WTC11 (cell line): ENCODE measurements around the gene NOTCH2. TPM values are rescaled to one million over a fixed set of nuclear protein-coding genes. Genes with fewer than 3 reads are reported as not detected.

Experiments used
- ATAC-seq: fragments of 200-7000 bp; cut with Tn5 transposase; 2 replicates; pipeline ENCODE4 v1.10.0; 2021; ENCODE audit warnings: mild to moderate bottlenecking, moderate library complexity
- CTCF ChIA-PET: fragments of 300-600 bp; sonication (Branson Sonifier 250); formaldehyde crosslinking; loops from one replicate; lab custom pipeline; 2021; ENCODE audit warnings: antibody characterized with exemption; lab: Charles Lee
- POLR2A ChIA-PET: fragments of 350-600 bp; sonication (Branson Sonifier 250); formaldehyde crosslinking; loops from one replicate; lab custom pipeline; 2021; ENCODE audit warnings: antibody characterized with exemption; lab: Charles Lee
- DNase-seq: peaks from one replicate; pipeline ENCODE4 v3.0.0; 2021; ENCODE audit warnings: low spot score
- H3K27ac Mint-ChIP-seq: 2 replicates; pipeline ENCODE4 v1.8.0; 2021; ENCODE audit warnings: mixed read lengths
- H3K27me3 Mint-ChIP-seq: 2 replicates; pipeline ENCODE4 v1.8.0; 2021; ENCODE audit warnings: low read depth, mild to moderate bottlenecking, moderate library complexity, mixed read lengths
- H3K36me3 Mint-ChIP-seq: 2 replicates; pipeline ENCODE4 v1.8.0; 2021; ENCODE audit warnings: mixed read lengths
- H3K4me1 Mint-ChIP-seq: 2 replicates; pipeline ENCODE4 v1.8.0; 2022; ENCODE audit warnings: mixed read lengths
- H3K4me3 Mint-ChIP-seq: 2 replicates; pipeline ENCODE4 v1.8.0; 2021; ENCODE audit warnings: mild to moderate bottlenecking, moderate library complexity, mixed read lengths
- H3K9me3 Mint-ChIP-seq: 2 replicates; pipeline ENCODE4 v1.8.0; 2021; ENCODE audit warnings: mixed read lengths
- AR ChIP-seq: fragments of 250-450 bp; sonication (Bioruptor Pico); IDR thresholded peaks from 2 replicates; pipeline ENCODE4 v1.9.0; 2021; ENCODE audit warnings: mild to moderate bottlenecking
- ATF6 ChIP-seq: sonication (generic); formaldehyde crosslinking; IDR thresholded peaks from 2 replicates; pipeline ENCODE4 v1.8.1; 2023; ENCODE audit warnings: mild to moderate bottlenecking, missing genetic modification reagents
- ELF4 ChIP-seq: sonication (generic); formaldehyde crosslinking; IDR thresholded peaks from 2 replicates; pipeline ENCODE4 v1.8.1; 2022; ENCODE audit warnings: low read depth, mild to moderate bottlenecking, moderate library complexity, missing genetic modification reagents
- ERG ChIP-seq: fragments of 250-450 bp; sonication (Bioruptor Pico); IDR thresholded peaks from 2 replicates; pipeline ENCODE4 v1.8.0; 2021; ENCODE audit warnings: mild to moderate bottlenecking
- FOXP1 ChIP-seq: sonication (generic); formaldehyde crosslinking; IDR thresholded peaks from 2 replicates; pipeline ENCODE4 v1.8.0; 2022; ENCODE audit warnings: missing genetic modification reagents, mild to moderate bottlenecking, moderate library complexity, borderline replicate concordance
- GRHL2 ChIP-seq: fragments of 250-450 bp; sonication (Bioruptor Pico); IDR thresholded peaks from 2 replicates; pipeline ENCODE4 v1.8.0; 2022; ENCODE audit warnings: mild to moderate bottlenecking, moderate library complexity; ENCODE audit not compliant: insufficient replicate concordance, severe bottlenecking
- HMGXB4 ChIP-seq: sonication (generic); formaldehyde crosslinking; IDR thresholded peaks from 2 replicates; pipeline ENCODE4 v1.8.1; 2023; ENCODE audit warnings: mild to moderate bottlenecking, moderate library complexity, missing genetic modification reagents
- MAX ChIP-seq: sonication (generic); formaldehyde crosslinking; IDR thresholded peaks from 2 replicates; pipeline ENCODE4 v1.8.0; 2022; ENCODE audit warnings: mild to moderate bottlenecking, missing genetic modification reagents
- MYBL2 ChIP-seq: sonication (generic); formaldehyde crosslinking; IDR thresholded peaks from 2 replicates; pipeline ENCODE4 v1.8.1; 2023; ENCODE audit warnings: mild to moderate bottlenecking, moderate library complexity, missing genetic modification reagents
- NFATC4 ChIP-seq: fragments of 250-450 bp; sonication (Bioruptor Pico); IDR thresholded peaks from 2 replicates; pipeline ENCODE4 v1.9.0; 2021; ENCODE audit warnings: mild to moderate bottlenecking
- PREB ChIP-seq: sonication (generic); formaldehyde crosslinking; IDR thresholded peaks from 2 replicates; pipeline ENCODE4 v1.8.1; 2022; ENCODE audit warnings: mild to moderate bottlenecking, missing genetic modification reagents, moderate library complexity, borderline replicate concordance
- RELA ChIP-seq: sonication (generic); formaldehyde crosslinking; IDR thresholded peaks from 2 replicates; pipeline ENCODE4 v1.8.1; 2022; ENCODE audit warnings: missing genetic modification reagents, mild to moderate bottlenecking, borderline replicate concordance
- STAT6 ChIP-seq: sonication (generic); formaldehyde crosslinking; conservative IDR thresholded peaks from 2 replicates; pipeline ENCODE4 v1.8.1; 2023; ENCODE audit warnings: mild to moderate bottlenecking, low read depth, missing genetic modification reagents, moderate library complexity
- TCF7 ChIP-seq: sonication (generic); formaldehyde crosslinking; IDR thresholded peaks from 2 replicates; pipeline ENCODE4 v1.8.0; 2022; ENCODE audit warnings: mild to moderate bottlenecking, low read depth, missing genetic modification reagents, moderate library complexity
- TP53 ChIP-seq: sonication (generic); formaldehyde crosslinking; IDR thresholded peaks from 2 replicates; pipeline ENCODE4 v1.8.1; 2023; ENCODE audit warnings: mild to moderate bottlenecking, missing genetic modification reagents
- USF1 ChIP-seq: sonication (generic); formaldehyde crosslinking; IDR thresholded peaks from 2 replicates; pipeline ENCODE4 v1.8.0; 2022; ENCODE audit warnings: mild to moderate bottlenecking, missing genetic modification reagents
- ZNF138 ChIP-seq: sonication (generic); formaldehyde crosslinking; conservative IDR thresholded peaks from 2 replicates; pipeline ENCODE4 v1.8.1; 2022; ENCODE audit warnings: mild to moderate bottlenecking, moderate library complexity, missing genetic modification reagents
- ZNF219 ChIP-seq: sonication (generic); formaldehyde crosslinking; IDR thresholded peaks from 2 replicates; pipeline ENCODE4 v1.8.0; 2023; ENCODE audit warnings: missing genetic modification reagents, mild to moderate bottlenecking, borderline replicate concordance
- ZNF317 ChIP-seq: sonication (generic); formaldehyde crosslinking; IDR thresholded peaks from 2 replicates; pipeline ENCODE4 v1.8.1; 2023; ENCODE audit warnings: low read depth, mild to moderate bottlenecking, moderate library complexity, missing genetic modification reagents, borderline replicate concordance
- ZNF416 ChIP-seq: fragments of 250-450 bp; sonication (Bioruptor Pico); IDR thresholded peaks from 2 replicates; pipeline ENCODE4 v1.9.0; 2021; ENCODE audit warnings: mild to moderate bottlenecking, inconsistent platforms
- total RNA-seq: library from RNA; stranded (reverse); gene quantifications from 3 replicates; pipeline ENCODE4 v1.2.3, GENCODE V29; 2021

Gene NOTCH2
- total RNA-seq, 1 experiment from 2014 or later: 60.9 TPM

GRCh38 chr1:119966681-119967080 is 102.8 kb downstream of the NOTCH2 start (continued):
- no peak for TF ChIP-seq MAX (CRISPR knock-in tag)
- TF ChIP-seq STAT6 (CRISPR knock-in tag): no peak
- TF ChIP-seq ERG (CRISPR knock-in tag): no peak
- TF ChIP-seq ZNF416: no peak
- TF ChIP-seq TCF7: no peak
- TF ChIP-seq PREB (CRISPR knock-in tag): no peak
- no peak for TF ChIP-seq TP53 (CRISPR knock-in tag)
- TF ChIP-seq GRHL2 (CRISPR knock-in tag): no peak
- TF ChIP-seq RELA (CRISPR knock-in tag): no peak
- no peak for TF ChIP-seq MYBL2 (CRISPR knock-in tag)
- no peak for TF ChIP-seq ELF4 (CRISPR knock-in tag)

- no peak overlapping the region for H3K4me3 Mint-ChIP-seq
- no peak for TF ChIP-seq ERG (CRISPR knock-in tag)
- no peak for TF ChIP-seq USF1 (CRISPR knock-in tag)
- no peak for TF ChIP-seq AR
- no peak for TF ChIP-seq NFATC4 (CRISPR knock-in tag)
- no peak for TF ChIP-seq HMGXB4
- TF ChIP-seq ZNF138: no peak
- no peak for TF ChIP-seq GRHL2 (CRISPR knock-in tag)
- no peak for TF ChIP-seq FOXP1 (CRISPR knock-in tag)
- TF ChIP-seq ZNF219 (CRISPR knock-in tag): no peak
- no peak for TF ChIP-seq ZNF317
- no peak for TF ChIP-seq ATF6 (CRISPR knock-in tag)
- TF ChIP-seq, all 79 proteins: peak for 0
- ChIA-PET POLR2A (no interaction called here), CTCF (interaction anchor here (4.5 kb wide), 1 partner anchor 17 kb away, joined by 20 read pairs; no protein-coding TSS in a partner anchor)
- Mint-ChIP-seq H3K9me3 (no peaks in the 10 kb centered on the region), H3K36me3 (peaks cover 19% of the 10 kb centered on the region), H3K27ac (no peak overlapping the region), H3K4me1 (no peaks in the 10 kb centered on the region), H3K27me3 (no peaks in the 10 kb centered on the region)
- DNase-seq (no peak), ATAC-seq (no peak)
These were observed 103.4 kb downstream of the NOTCH2 start for GRCh38 chr1:119966020-119966419.
